Liver (tissue), 9 donors: ENCODE results near the gene UFM1. TPM values are rescaled to one million over a fixed set of nuclear protein-coding genes. Genes with fewer than 3 reads are reported as not detected.
"Not testable (repeated sequence)": the region's sequence is repeated elsewhere in the genome, so short reads cannot be mapped to it uniquely, and the experiment has no call there.

Experiments
- DNase-seq: peaks from one replicate; pipeline ENCODE4 v3.0.0-alpha.2; 2017; ENCODE audit warnings: low spot score
- H3K27ac ChIP-seq, 2 donors: one replicate each; pipeline ENCODE4 v1.7.0; 2013; ENCODE audit warnings: inconsistent platforms in 2 of 2, low read length in 2 of 2, control low read depth in 1 of 2, low read depth in 1 of 2, mild to moderate bottlenecking in 1 of 2
- H3K27me3 ChIP-seq, 4 donors: one replicate each; pipeline versions ENCODE4 v1.6.1 to v1.7.0; 2013; ENCODE audit warnings: low read length in 3 of 4, inconsistent platforms in 1 of 4, mild to moderate bottlenecking in 1 of 4, moderate library complexity in 1 of 4; ENCODE audit not compliant: control insufficient read depth in 4 of 4, insufficient read depth in 4 of 4
- H3K36me3 ChIP-seq, 4 donors: one replicate each; pipeline versions ENCODE4 v1.6.1 to v1.7.0; 2013; ENCODE audit warnings: low read length in 3 of 4, mild to moderate bottlenecking in 3 of 4, low read depth in 1 of 4, moderate library complexity in 1 of 4; ENCODE audit not compliant: control insufficient read depth in 4 of 4, insufficient read depth in 3 of 4
- H3K4me1 ChIP-seq, 4 donors: one replicate each; pipeline versions ENCODE4 v1.6.1 to v1.7.0; 2013; ENCODE audit warnings: low read length in 3 of 4, mild to moderate bottlenecking in 3 of 4, moderate library complexity in 1 of 4; ENCODE audit not compliant: control insufficient read depth in 4 of 4, insufficient read depth in 4 of 4
- H3K4me3 ChIP-seq, 3 donors: one replicate each; pipeline versions ENCODE4 v1.6.1 to v1.7.0; 2013; ENCODE audit warnings: low read length in 3 of 3, control low read depth in 1 of 3, low read depth in 1 of 3, mild to moderate bottlenecking in 1 of 3
- H3K9ac ChIP-seq, 2 donors: one replicate each; pipeline ENCODE4 v1.7.0; 2013; ENCODE audit warnings: low read length in 2 of 2, mild to moderate bottlenecking in 2 of 2, moderate library complexity in 2 of 2, control low read depth in 1 of 2, low read depth in 1 of 2
- H3K9me3 ChIP-seq, 4 donors: one replicate each; pipeline versions ENCODE4 v1.6.1 to v1.7.0; 2013; ENCODE audit warnings: low read length in 3 of 4; ENCODE audit not compliant: control insufficient read depth in 4 of 4
- EGR1 ChIP-seq, 2 donors: IDR thresholded peaks; 2 replicates each; pipeline ENCODE4 v1.6.1; 2016 to 2018; ENCODE audit warnings: antibody characterized with exemption in 2 of 2, low read depth in 2 of 2
- FOXA2 ChIP-seq: IDR thresholded peaks from 2 replicates; pipeline ENCODE4 v1.6.1; 2016; ENCODE audit warnings: antibody characterized with exemption
- HNF4A ChIP-seq, 2 donors: conservative IDR thresholded peaks; 2 replicates each; pipeline ENCODE4 v1.6.1; 2016; ENCODE audit warnings: antibody characterized with exemption in 2 of 2, mild to moderate bottlenecking in 2 of 2
- HNF4G ChIP-seq: IDR thresholded peaks from 2 replicates; pipeline ENCODE4 v1.6.1; 2016; ENCODE audit warnings: antibody characterized with exemption
- NR2F2 ChIP-seq: IDR thresholded peaks from 2 replicates; pipeline ENCODE4 v1.6.1; 2016; ENCODE audit warnings: antibody characterized with exemption
- REST ChIP-seq: IDR thresholded peaks from 2 replicates; pipeline ENCODE4 v1.6.1; 2016; ENCODE audit warnings: antibody characterized with exemption, mild to moderate bottlenecking
- RXRA ChIP-seq, 2 donors: IDR thresholded peaks; 2 replicates each; pipeline ENCODE4 v1.6.1; 2017 to 2018; ENCODE audit warnings: antibody characterized with exemption in 2 of 2, mild to moderate bottlenecking in 1 of 2
- SP1 ChIP-seq: IDR thresholded peaks from 2 replicates; pipeline ENCODE4 v1.6.1; 2018; ENCODE audit warnings: antibody characterized with exemption, mild to moderate bottlenecking
- YY1 ChIP-seq: IDR thresholded peaks from 2 replicates; pipeline ENCODE4 v1.6.1; 2016; ENCODE audit warnings: antibody characterized with exemption, mild to moderate bottlenecking
- WGBS: extraction: QIAGEN DNeasy Blood & Tissue Kit; methylation state at CpG from one replicate; pipeline ENCODE4 v1.1.7; 2013; 5-methylcytosine and 5-hydroxymethylcytosine counted together
- polyA plus RNA-seq, 2 donors: library from polyadenylated mRNA; stranded (reverse) in 1 of 2; unstranded in 1 of 2; fragments of 200-250 nt in 1 of 2; fragments of >200 nt in 1 of 2; fragmentation: Nextera tagmentation in 1 of 2; extraction: Ambion mirVana in 1 of 2; gene quantifications; one replicate each; pipeline versions ENCODE4 v1.2.1 to v1.2.3, GENCODE V29; 2013 to 2015
- total RNA-seq, 2 donors: library from RNA; depleted of rRNA; stranded (reverse); fragments of >200 nt; gene quantifications; one replicate each; pipeline ENCODE4 v1.2.3, GENCODE V29; 2014
- TF ChIP-seq, protein P1 (sequence below): fragments of 150-350 bp; IDR thresholded peaks from 2 replicates; pipeline ENCODE4 v1.5.1; 2017; ENCODE audit warnings: improper control_type of control experiment, low read depth, low read length; ENCODE audit not compliant: missing input control
- TF ChIP-seq, protein P2 (sequence below): IDR thresholded peaks from 2 replicates; pipeline ENCODE4 v1.6.1; 2016; ENCODE audit warnings: antibody characterized with exemption
- donor health status: healthy.
- donor health status: healthy.
- donor health status: healthy.
- donor health status: healthy.
- donor health status: healthy.

The UFM1 gene
- total and polyA plus RNA-seq, 4 donors = 24.3 to 45.7 (median 32.4) TPM

- DNase-seq = no peak
- WGBS = 96% methylated on average over 2 of the region's 2 CpGs
- H3K36me3 ChIP-seq = peaks cover 4 to 21% (median 14%) of the 10 kb centered on the region in 4 donors
These were observed 13.6 kb downstream of the UFM1 start for GRCh38 chr13:38363219-38363618.

DNA sequence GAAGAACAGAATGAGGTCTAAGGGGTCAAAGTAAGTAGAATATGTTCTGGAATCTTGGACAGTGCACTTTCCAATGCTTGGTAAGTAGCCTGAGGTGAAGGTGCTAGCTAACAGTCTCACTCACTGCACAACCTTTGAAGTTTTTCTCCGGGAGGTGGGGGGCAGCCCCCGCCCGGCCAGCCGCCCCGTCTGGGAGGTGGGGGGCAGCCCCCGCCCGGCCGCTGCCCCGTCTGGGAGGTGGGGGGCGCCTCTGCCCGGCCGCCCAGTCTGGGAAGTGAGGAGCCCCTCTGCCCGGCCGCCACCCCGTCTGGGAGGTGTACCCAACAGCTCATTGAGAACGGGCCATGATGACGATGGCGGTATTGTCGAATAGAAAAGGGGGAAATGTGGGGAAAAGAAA lies 14.1 kb downstream of the UFM1 start:
- not testable (repeated sequence) for H3K9me3 ChIP-seq, DNase-seq, H3K9ac ChIP-seq, H3K4me1 ChIP-seq, H3K27ac ChIP-seq, H3K4me3 ChIP-seq, H3K27me3 ChIP-seq
- WGBS = 92% methylated on average over 19 of the region's 19 CpGs
- H3K36me3 ChIP-seq = peaks cover 3 to 21% (median 14%) of the 10 kb centered on the region in 4 donors

More at GRCh38 chr13:38363219-38363618, 13.6 kb downstream of the UFM1 start:
- no peaks in the 10 kb centered on the region for H3K9me3 ChIP-seq
- no peak overlapping the region for H3K27ac ChIP-seq
- no peak overlapping the region for H3K9ac ChIP-seq
- TF ChIP-seq RXRA (IDR thresholded peaks at IDR 0.05) = no peak
- no peak for TF ChIP-seq FOXA2
- TF ChIP-seq SP1 = no peak
- TF ChIP-seq HNF4A (conservative IDR thresholded peaks at IDR 0.05) = no peak
- TF ChIP-seq YY1 = no peak
- no peak for TF ChIP-seq HNF4G
- TF ChIP-seq, protein P1, sequence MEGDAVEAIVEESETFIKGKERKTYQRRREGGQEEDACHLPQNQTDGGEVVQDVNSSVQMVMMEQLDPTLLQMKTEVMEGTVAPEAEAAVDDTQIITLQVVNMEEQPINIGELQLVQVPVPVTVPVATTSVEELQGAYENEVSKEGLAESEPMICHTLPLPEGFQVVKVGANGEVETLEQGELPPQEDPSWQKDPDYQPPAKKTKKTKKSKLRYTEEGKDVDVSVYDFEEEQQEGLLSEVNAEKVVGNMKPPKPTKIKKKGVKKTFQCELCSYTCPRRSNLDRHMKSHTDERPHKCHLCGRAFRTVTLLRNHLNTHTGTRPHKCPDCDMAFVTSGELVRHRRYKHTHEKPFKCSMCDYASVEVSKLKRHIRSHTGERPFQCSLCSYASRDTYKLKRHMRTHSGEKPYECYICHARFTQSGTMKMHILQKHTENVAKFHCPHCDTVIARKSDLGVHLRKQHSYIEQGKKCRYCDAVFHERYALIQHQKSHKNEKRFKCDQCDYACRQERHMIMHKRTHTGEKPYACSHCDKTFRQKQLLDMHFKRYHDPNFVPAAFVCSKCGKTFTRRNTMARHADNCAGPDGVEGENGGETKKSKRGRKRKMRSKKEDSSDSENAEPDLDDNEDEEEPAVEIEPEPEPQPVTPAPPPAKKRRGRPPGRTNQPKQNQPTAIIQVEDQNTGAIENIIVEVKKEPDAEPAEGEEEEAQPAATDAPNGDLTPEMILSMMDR = no peak
- no peak for TF ChIP-seq NR2F2
- TF ChIP-seq, protein P2, sequence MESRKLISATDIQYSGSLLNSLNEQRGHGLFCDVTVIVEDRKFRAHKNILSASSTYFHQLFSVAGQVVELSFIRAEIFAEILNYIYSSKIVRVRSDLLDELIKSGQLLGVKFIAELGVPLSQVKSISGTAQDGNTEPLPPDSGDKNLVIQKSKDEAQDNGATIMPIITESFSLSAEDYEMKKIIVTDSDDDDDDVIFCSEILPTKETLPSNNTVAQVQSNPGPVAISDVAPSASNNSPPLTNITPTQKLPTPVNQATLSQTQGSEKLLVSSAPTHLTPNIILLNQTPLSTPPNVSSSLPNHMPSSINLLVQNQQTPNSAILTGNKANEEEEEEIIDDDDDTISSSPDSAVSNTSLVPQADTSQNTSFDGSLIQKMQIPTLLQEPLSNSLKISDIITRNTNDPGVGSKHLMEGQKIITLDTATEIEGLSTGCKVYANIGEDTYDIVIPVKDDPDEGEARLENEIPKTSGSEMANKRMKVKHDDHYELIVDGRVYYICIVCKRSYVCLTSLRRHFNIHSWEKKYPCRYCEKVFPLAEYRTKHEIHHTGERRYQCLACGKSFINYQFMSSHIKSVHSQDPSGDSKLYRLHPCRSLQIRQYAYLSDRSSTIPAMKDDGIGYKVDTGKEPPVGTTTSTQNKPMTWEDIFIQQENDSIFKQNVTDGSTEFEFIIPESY = no peak
- TF ChIP-seq EGR1 (IDR thresholded peaks at IDR 0.05; ENCODE audit: low read depth in 2 of 2) = no peak
- no peak for TF ChIP-seq REST
- no peak overlapping the region for H3K4me3 ChIP-seq
- H3K4me1 ChIP-seq = no peaks in the 10 kb centered on the region
- no peaks in the 10 kb centered on the region for H3K27me3 ChIP-seq

DNA sequence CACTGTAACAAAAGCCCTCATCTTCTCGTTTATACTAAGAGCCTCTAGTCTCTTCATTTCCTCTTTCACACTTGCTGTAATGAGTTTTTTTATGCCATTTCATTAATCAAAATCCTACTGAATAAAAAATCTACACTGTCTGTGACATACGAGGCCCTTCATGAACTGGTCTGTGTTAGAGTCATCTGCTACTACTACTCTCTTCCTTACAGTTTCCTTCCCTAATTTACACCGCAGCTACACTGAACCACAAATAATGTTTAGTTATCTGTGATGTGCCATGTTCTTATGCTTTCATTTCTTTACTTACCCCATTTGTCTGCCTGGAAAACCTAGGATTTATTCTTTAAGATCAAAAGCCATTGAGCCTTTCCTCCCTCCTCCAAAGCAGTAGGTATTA lies 16.0 kb downstream of the UFM1 start:
- WGBS = 71% methylated on average over 3 of the region's 3 CpGs
- H3K36me3 ChIP-seq = peaks cover 3 to 17% (median 12%) of the 10 kb centered on the region in 4 donors

More for the DNA sequence above, 16.0 kb downstream of the UFM1 start:
- H3K4me3 ChIP-seq = no peak overlapping the region
- H3K27ac ChIP-seq = no peak overlapping the region
- TF ChIP-seq HNF4A (conservative IDR thresholded peaks at IDR 0.05) (no peak), NR2F2 (no peak)
- no peaks in the 10 kb centered on the region for H3K9me3 ChIP-seq
- no peaks in the 10 kb centered on the region for H3K27me3 ChIP-seq
- no peak for DNase-seq
- H3K9ac ChIP-seq = no peak overlapping the region
- no peaks in the 10 kb centered on the region for H3K4me1 ChIP-seq
